Activated naive CD8-positive, alpha-beta T cell treated with anti-CD3 and anti-CD28 coated beads, Interleukin-2, amount 50 U/mL, for 24 hours (primary cell): ENCODE measurements around the gene ATP8B3.

Source experiments
- ATAC-seq: fragments of 150-1000 bp; cut with Tn5 transposase; one replicate; pipeline ENCODE4 v1.10.0; 2021
- DNase-seq: peaks from one replicate; pipeline ENCODE4 v3.0.0; 2021
- H3K27ac Mint-ChIP-seq: one replicate; pipeline ENCODE4 v1.8.0; 2021; ENCODE audit warnings: mild to moderate bottlenecking, mixed read lengths
- H3K27me3 Mint-ChIP-seq: one replicate; pipeline ENCODE4 v1.8.0; 2021; ENCODE audit warnings: mixed read lengths
- H3K36me3 Mint-ChIP-seq: one replicate; pipeline ENCODE4 v1.8.0; 2021; ENCODE audit warnings: low read depth, mixed read lengths
- H3K4me1 Mint-ChIP-seq: one replicate; pipeline ENCODE4 v1.8.0; 2021; ENCODE audit warnings: mixed read lengths
- H3K4me3 Mint-ChIP-seq: one replicate; pipeline ENCODE4 v1.8.0; 2021; ENCODE audit warnings: mild to moderate bottlenecking, moderate library complexity, mixed read lengths
- H3K9me3 Mint-ChIP-seq: one replicate; pipeline ENCODE4 v1.8.0; 2021; ENCODE audit warnings: mixed read lengths

The ATP8B3 gene

GRCh38 chr19:1787116-1787515 is 25.0 kb downstream of the ATP8B3 start:
- Mint-ChIP-seq H3K36me3 (no peaks in the 10 kb centered on the region), H3K27me3 (peaks cover 24% of the 10 kb centered on the region), H3K9me3 (no peaks in the 10 kb centered on the region), H3K4me3 (no peak overlapping the region), H3K27ac (no peak overlapping the region), H3K4me1 (no peaks in the 10 kb centered on the region)
- DNase-seq: no peak
- no peak for ATAC-seq

GRCh38 chr19:1786668-1787067 is 25.4 kb downstream of the ATP8B3 start:
- Mint-ChIP-seq H3K4me3 (no peak overlapping the region), H3K9me3 (no peaks in the 10 kb centered on the region), H3K27me3 (peaks cover 26% of the 10 kb centered on the region), H3K27ac (no peak overlapping the region), H3K4me1 (no peaks in the 10 kb centered on the region), H3K36me3 (no peaks in the 10 kb centered on the region)
- DNase-seq: no peak
- ATAC-seq: no peak

GRCh38 chr19:1785310-1785709 is 26.8 kb downstream of the ATP8B3 start:
- H3K4me3 Mint-ChIP-seq: no peak overlapping the region
- DNase-seq (no peak), ATAC-seq (no peak)
- no peaks in the 10 kb centered on the region for H3K9me3 Mint-ChIP-seq
- H3K4me1 Mint-ChIP-seq: no peaks in the 10 kb centered on the region
- peaks cover 30% of the 10 kb centered on the region for H3K27me3 Mint-ChIP-seq
- H3K36me3 Mint-ChIP-seq: no peaks in the 10 kb centered on the region
- H3K27ac Mint-ChIP-seq: no peak overlapping the region

GRCh38 chr19:1783874-1784273 is 28.2 kb downstream of the ATP8B3 start:
- Mint-ChIP-seq H3K27ac (no peak overlapping the region), H3K4me1 (peaks cover 2% of the 10 kb centered on the region), H3K4me3 (no peak overlapping the region), H3K9me3 (no peaks in the 10 kb centered on the region), H3K27me3 (peaks cover 40% of the 10 kb centered on the region), H3K36me3 (no peaks in the 10 kb centered on the region)
- ATAC-seq (no peak), DNase-seq (no peak)

- H3K36me3 Mint-ChIP-seq: no peaks in the 10 kb centered on the region
- H3K4me3 Mint-ChIP-seq: no peak overlapping the region
- DNase-seq (no peak), ATAC-seq (no peak)
- no peak overlapping the region for H3K27ac Mint-ChIP-seq
- no peaks in the 10 kb centered on the region for H3K9me3 Mint-ChIP-seq
- H3K27me3 Mint-ChIP-seq: peaks cover 44% of the 10 kb centered on the region
- H3K4me1 Mint-ChIP-seq: peaks cover 2% of the 10 kb centered on the region
Measured at GRCh38 chr19:1783354-1783753, 28.7 kb downstream of the ATP8B3 start.

GRCh38 chr19:1782521-1782920 is 29.6 kb downstream of the ATP8B3 start:
- Mint-ChIP-seq H3K9me3 (no peaks in the 10 kb centered on the region), H3K27ac (no peak overlapping the region), H3K4me3 (no peak overlapping the region), H3K36me3 (no peaks in the 10 kb centered on the region), H3K27me3 (peaks cover 52% of the 10 kb centered on the region), H3K4me1 (peaks cover 2% of the 10 kb centered on the region)
- ATAC-seq (no peak), DNase-seq (no peak)

- H3K27ac Mint-ChIP-seq: no peak overlapping the region
- DNase-seq (no peak), ATAC-seq (no peak)
- H3K9me3 Mint-ChIP-seq: no peaks in the 10 kb centered on the region
- peaks cover 2% of the 10 kb centered on the region for H3K4me1 Mint-ChIP-seq
- peaks cover 61% of the 10 kb centered on the region for H3K27me3 Mint-ChIP-seq
- H3K36me3 Mint-ChIP-seq: no peaks in the 10 kb centered on the region
- no peak overlapping the region for H3K4me3 Mint-ChIP-seq
Measured at GRCh38 chr19:1780272-1780958, 31.7 kb downstream of the ATP8B3 start.

- Mint-ChIP-seq H3K36me3 (no peaks in the 10 kb centered on the region), H3K4me1 (peaks cover 2% of the 10 kb centered on the region), H3K27ac (no peak overlapping the region), H3K9me3 (no peaks in the 10 kb centered on the region), H3K4me3 (no peak overlapping the region), H3K27me3 (peaks cover 62% of the 10 kb centered on the region)
- ATAC-seq: no peak
- no peak for DNase-seq
Measured at GRCh38 chr19:1779574-1779973, 32.5 kb downstream of the ATP8B3 start.

- Mint-ChIP-seq H3K9me3 (no peaks in the 10 kb centered on the region), H3K36me3 (peaks cover 2% of the 10 kb centered on the region), H3K4me1 (peaks cover 2% of the 10 kb centered on the region), H3K27me3 (peaks cover 75% of the 10 kb centered on the region), H3K27ac (no peak overlapping the region), H3K4me3 (no peak overlapping the region)
- DNase-seq: no peak
- no peak for ATAC-seq
Measured at GRCh38 chr19:1777149-1777548, 34.9 kb downstream of the ATP8B3 start.

- Mint-ChIP-seq H3K9me3 (no peaks in the 10 kb centered on the region), H3K36me3 (peaks cover 2% of the 10 kb centered on the region), H3K27me3 (peaks cover 73% of the 10 kb centered on the region), H3K4me3 (no peak overlapping the region), H3K4me1 (peaks cover 2% of the 10 kb centered on the region), H3K27ac (no peak overlapping the region)
- DNase-seq: no peak
- ATAC-seq: no peak
Measured at GRCh38 chr19:1776606-1777147, 35.4 kb downstream of the ATP8B3 start.

GRCh38 chr19:1775951-1776605 is 36.0 kb downstream of the ATP8B3 start:
- Mint-ChIP-seq H3K36me3 (peaks cover 4% of the 10 kb centered on the region), H3K27me3 (peaks cover 75% of the 10 kb centered on the region), H3K4me1 (peaks cover 2% of the 10 kb centered on the region), H3K9me3 (peaks cover 6% of the 10 kb centered on the region), H3K27ac (no peak overlapping the region), H3K4me3 (no peak overlapping the region)
- no peak for DNase-seq
- ATAC-seq: no peak

GRCh38 chr19:1774989-1775772 is 36.9 kb downstream of the ATP8B3 start:
- DNase-seq (peak; percentile 41), ATAC-seq (no peak)
- Mint-ChIP-seq H3K27ac (no peak overlapping the region), H3K4me3 (no peak overlapping the region), H3K9me3 (peaks cover 15% of the 10 kb centered on the region), H3K27me3 (peaks cover 75% of the 10 kb centered on the region), H3K4me1 (peaks cover 2% of the 10 kb centered on the region), H3K36me3 (peaks cover 7% of the 10 kb centered on the region)

- H3K36me3 Mint-ChIP-seq: peaks cover 7% of the 10 kb centered on the region
- no peak for ATAC-seq
- no peak overlapping the region for H3K4me3 Mint-ChIP-seq
- H3K27me3 Mint-ChIP-seq: peaks cover 78% of the 10 kb centered on the region
- DNase-seq: no peak
- no peaks in the 10 kb centered on the region for H3K4me1 Mint-ChIP-seq
- no peak overlapping the region for H3K27ac Mint-ChIP-seq
- peaks cover 15% of the 10 kb centered on the region for H3K9me3 Mint-ChIP-seq
Measured at GRCh38 chr19:1773184-1773583, 38.9 kb downstream of the ATP8B3 start.

- ATAC-seq (no peak), DNase-seq (no peak)
- Mint-ChIP-seq H3K27me3 (peaks cover 72% of the 10 kb centered on the region), H3K4me3 (no peak overlapping the region), H3K36me3 (peaks cover 7% of the 10 kb centered on the region), H3K27ac (no peak overlapping the region), H3K4me1 (no peaks in the 10 kb centered on the region), H3K9me3 (peaks cover 15% of the 10 kb centered on the region)
Measured at GRCh38 chr19:1770866-1771576, 41.1 kb downstream of the ATP8B3 start.
